VCaP (cell line): Measurements from ENCODE around the gene NRAS.

Experiments
- H3K27ac ChIP-seq: fragments of 450-650 bp; 2 replicates; pipeline ENCODE4 v1.5.1; 2017
- CTCF ChIP-seq: fragments of 450-650 bp; conservative IDR thresholded peaks from 2 replicates; pipeline ENCODE4 v1.5.1; 2017; ENCODE audit warnings: mild to moderate bottlenecking, moderate library complexity

Gene NRAS

GRCh38 chr1:114716304-114717170, at the start of gene NRAS:
TSS of gene NRAS (minus strand) at chr1:114716771. CDS start at chr1:114716160, 611 bp downstream.
- H3K27ac ChIP-seq, result peak within 1 kb of the TSS; percentile 81
- no peak for TF ChIP-seq CTCF

- H3K27ac ChIP-seq, result no peak overlapping the region
- no peak; the same call in 1 of the 2 replicates for TF ChIP-seq CTCF
These were observed 48.1 kb upstream of the NRAS start for GRCh38 chr1:114764689-114765088.

GRCh38 chr1:114758256-114758832, 41.8 kb upstream of the NRAS start:
- peak; percentile 21; the same call in 1 of the 2 replicates for TF ChIP-seq CTCF
- peak overlapping the region; percentile 97 for H3K27ac ChIP-seq

GRCh38 chr1:114757455-114758255, 41.1 kb upstream of the NRAS start, which contains the start of gene CSDE1:
TSS of gene CSDE1 (minus strand) at chr1:114757984. CDS start at chr1:114739890, 18,094 bp downstream.
- peak; percentile 67 for TF ChIP-seq CTCF
- H3K27ac ChIP-seq, result peak within 1 kb of the TSS; percentile 97

- peak overlapping the region; percentile 97 for H3K27ac ChIP-seq
- no peak for TF ChIP-seq CTCF
These were observed 40.4 kb upstream of the NRAS start for GRCh38 chr1:114756949-114757454.

- no peak for TF ChIP-seq CTCF
- peak overlapping the region; percentile 97 for H3K27ac ChIP-seq
These were observed 39.7 kb upstream of the NRAS start for GRCh38 chr1:114756009-114756892.
